ENCODE results near the gene KAT7. TPM values are rescaled to one million over a fixed set of nuclear protein-coding genes. Genes with fewer than 3 reads are reported as not detected.

The KAT7 gene
- total RNA-seq, 1 donor from 2014 or later: 30.5 TPM

- TF ChIP-seq CTCF (IDR thresholded peaks at IDR 0.05; ENCODE audit: insufficient read depth, low read length, poor library complexity, severe bottlenecking): no peak
- Histone ChIP-seq H3K36me3 (ENCODE audit: control insufficient read depth, insufficient read depth, low read length) (no peaks in the 10 kb centered on the region), H3K4me3 (ENCODE audit: low read depth, low read length) (no peak overlapping the region), H3K27me3 (ENCODE audit: control insufficient read depth, insufficient read depth, low read length) (no peaks in the 10 kb centered on the region)
- no peak for DNase-seq (ENCODE audit: low read depth)
Observed at GRCh38 chr17:49784636-49785035, 3.8 kb upstream of the KAT7 start.

DNA sequence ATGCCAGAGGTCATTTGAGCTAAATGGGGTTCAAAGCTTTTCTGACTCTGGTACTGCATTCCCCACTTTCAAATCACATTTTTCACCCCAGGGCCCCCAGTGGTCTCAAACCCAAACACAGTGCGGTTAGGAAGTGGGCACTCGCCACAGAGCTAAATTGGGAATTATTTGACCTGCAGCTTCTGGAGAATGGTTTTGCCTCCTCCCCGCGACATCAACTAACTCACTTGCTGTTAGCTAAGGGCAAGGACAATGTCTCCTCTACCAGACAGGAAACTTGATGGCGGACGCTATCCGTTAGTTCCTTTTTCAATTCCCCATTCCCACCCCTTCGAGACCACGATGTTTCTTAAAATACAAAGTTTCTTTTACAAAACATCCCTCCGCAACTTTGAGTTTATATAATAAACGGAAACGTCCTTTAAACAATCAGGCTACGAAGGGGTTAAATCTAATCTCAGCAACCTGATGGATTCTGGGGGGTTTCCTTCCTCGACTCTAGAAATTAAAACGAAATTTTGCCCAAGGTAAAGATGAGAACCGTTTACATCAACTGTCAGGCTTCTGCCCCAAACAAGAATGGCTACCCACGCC, 500 bp upstream of the KAT7 start:
- DNase-seq (ENCODE audit: low read depth): no peak
- Histone ChIP-seq H3K4me3 (ENCODE audit: low read depth, low read length) (peak overlapping the region; percentile 96), H3K27me3 (ENCODE audit: control insufficient read depth, insufficient read depth, low read length) (no peaks in the 10 kb centered on the region), H3K36me3 (ENCODE audit: control insufficient read depth, insufficient read depth, low read length) (no peaks in the 10 kb centered on the region)
- no peak for TF ChIP-seq CTCF (IDR thresholded peaks at IDR 0.05; ENCODE audit: insufficient read depth, low read length, poor library complexity, severe bottlenecking)

GRCh38 chr17:49789243-49789578, 730 bp downstream of the KAT7 start:
- H3K4me3 ChIP-seq (ENCODE audit: low read depth, low read length): peak overlapping the region; percentile 56
- DNase-seq (ENCODE audit: low read depth): no peak
- no peaks in the 10 kb centered on the region for H3K36me3 ChIP-seq (ENCODE audit: control insufficient read depth, insufficient read depth, low read length)
- no peak for TF ChIP-seq CTCF (IDR thresholded peaks at IDR 0.05; ENCODE audit: insufficient read depth, low read length, poor library complexity, severe bottlenecking)
- H3K27me3 ChIP-seq (ENCODE audit: control insufficient read depth, insufficient read depth, low read length): no peaks in the 10 kb centered on the region

DNA sequence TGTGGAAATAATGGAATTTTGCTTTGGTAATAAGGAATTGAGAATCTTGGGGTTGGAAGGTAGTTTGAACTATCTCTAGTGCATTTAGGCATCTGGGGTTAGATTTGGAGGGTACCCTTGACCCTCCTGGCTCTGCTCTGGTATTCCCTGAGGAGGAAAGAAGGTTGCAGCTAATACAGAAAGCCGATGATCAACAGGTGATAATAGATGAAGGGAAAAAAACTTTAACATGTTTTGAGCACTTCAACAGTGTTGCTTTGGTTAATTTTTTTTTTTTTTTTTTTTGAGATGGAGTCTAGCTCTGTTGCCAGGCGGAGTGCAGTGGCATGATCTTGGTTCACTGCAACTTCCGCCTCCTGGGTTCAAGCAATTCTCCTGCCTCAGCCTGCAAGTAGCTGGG, 4.8 kb downstream of the KAT7 start:
- no peak for DNase-seq (ENCODE audit: low read depth)
- Histone ChIP-seq H3K36me3 (ENCODE audit: control insufficient read depth, insufficient read depth, low read length) (no peaks in the 10 kb centered on the region), H3K27me3 (ENCODE audit: control insufficient read depth, insufficient read depth, low read length) (no peaks in the 10 kb centered on the region), H3K4me3 (ENCODE audit: low read depth, low read length) (no peak overlapping the region)
- TF ChIP-seq CTCF (IDR thresholded peaks at IDR 0.05; ENCODE audit: insufficient read depth, low read length, poor library complexity, severe bottlenecking): no peak

DNA sequence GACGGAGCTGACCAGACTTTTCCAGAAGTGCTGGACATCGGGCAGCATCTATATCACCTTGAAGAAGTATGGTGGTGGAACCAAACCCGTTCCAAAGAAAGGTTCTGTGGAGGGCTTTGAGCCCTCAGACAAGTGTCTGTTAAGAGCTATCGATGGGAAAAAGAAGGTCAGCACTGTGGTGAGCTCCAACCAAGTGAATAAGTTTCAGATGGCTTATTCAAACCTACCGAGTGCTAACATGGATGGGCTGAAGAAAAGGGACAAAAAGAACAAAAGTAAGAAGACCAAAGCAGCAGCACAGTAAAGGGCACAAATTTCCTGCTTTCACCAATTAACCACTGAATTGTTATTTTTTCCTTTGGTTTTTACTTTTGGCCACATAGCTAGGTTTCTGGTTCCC, 6.9 kb downstream of the KAT7 start:
- no peak for DNase-seq (ENCODE audit: low read depth)
- no peaks in the 10 kb centered on the region for H3K27me3 ChIP-seq (ENCODE audit: control insufficient read depth, insufficient read depth, low read length)
- no peak overlapping the region for H3K4me3 ChIP-seq (ENCODE audit: low read depth, low read length)
- H3K36me3 ChIP-seq (ENCODE audit: control insufficient read depth, insufficient read depth, low read length): no peaks in the 10 kb centered on the region
- no peak for TF ChIP-seq CTCF (IDR thresholded peaks at IDR 0.05; ENCODE audit: insufficient read depth, low read length, poor library complexity, severe bottlenecking)

GRCh38 chr17:49798182-49798581, 9.7 kb downstream of the KAT7 start:
- TF ChIP-seq CTCF (IDR thresholded peaks at IDR 0.05; ENCODE audit: insufficient read depth, low read length, poor library complexity, severe bottlenecking): no peak
- H3K27me3 ChIP-seq (ENCODE audit: control insufficient read depth, insufficient read depth, low read length): no peaks in the 10 kb centered on the region
- H3K4me3 ChIP-seq (ENCODE audit: low read depth, low read length): no peak overlapping the region
- no peaks in the 10 kb centered on the region for H3K36me3 ChIP-seq (ENCODE audit: control insufficient read depth, insufficient read depth, low read length)
- DNase-seq (ENCODE audit: low read depth): no peak

Measured in kidney epithelial cell (primary cell).